Measurements from ENCODE around the gene NCKAP1.
"Not testable (repeated sequence)": the region's sequence is repeated elsewhere in the genome, so short reads cannot be mapped to it uniquely, and the experiment has no call there.

The NCKAP1 gene

DNA sequence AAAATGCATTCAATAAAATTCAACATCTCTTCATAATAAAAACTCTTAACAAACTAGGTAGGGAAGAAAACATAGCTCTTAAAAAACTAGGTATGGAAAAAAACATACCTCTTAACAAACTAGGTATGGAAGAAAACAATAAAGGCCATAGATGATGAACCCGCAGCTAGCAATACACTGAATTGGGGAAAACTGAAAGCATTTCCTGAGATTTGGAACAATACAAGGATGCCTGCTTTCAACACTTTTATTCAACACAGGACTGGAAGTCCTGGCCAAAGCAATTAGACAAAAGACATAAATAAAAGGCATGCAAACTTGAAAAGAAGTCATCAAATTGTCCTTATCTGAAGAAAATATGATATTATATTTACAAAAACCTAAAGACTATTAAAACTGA is 67.8 kb downstream of the NCKAP1 start:
- FAIRE-seq (no peak), DNase-seq (ENCODE audit: insufficient read length, low spot score) (no peak)
- no peak for TF ChIP-seq POLR2A (IDR thresholded peaks at IDR 0.05; ENCODE audit: low read depth, low read length)

DNA sequence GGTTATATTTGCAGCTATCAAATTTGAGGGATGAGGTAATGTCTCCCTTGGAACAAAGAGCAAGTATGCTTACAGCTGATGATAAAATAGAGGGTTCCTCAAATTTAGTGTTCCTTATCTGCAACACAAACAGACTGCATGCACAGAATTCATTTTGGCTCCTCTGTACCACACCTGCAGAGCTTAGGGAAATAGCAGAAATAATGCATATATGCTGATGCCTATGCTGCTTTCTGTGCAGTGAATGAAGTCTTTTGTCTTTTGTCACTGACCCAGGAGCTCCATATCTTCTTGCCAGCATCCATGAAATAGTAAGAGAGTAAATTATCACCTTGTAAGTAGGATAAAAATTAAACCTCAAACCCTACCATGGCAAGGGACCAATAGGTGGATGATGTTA is 69.8 kb downstream of the NCKAP1 start:
- DNase-seq (ENCODE audit: insufficient read length, low spot score) (no peak), FAIRE-seq (no peak)
- no peak for TF ChIP-seq POLR2A (IDR thresholded peaks at IDR 0.05; ENCODE audit: low read depth, low read length)

- DNase-seq (ENCODE audit: insufficient read length, low spot score); FAIRE-seq: not testable (repeated sequence)
Measured at GRCh38 chr2:182966356-182966755, 71.9 kb downstream of the NCKAP1 start.

GRCh38 chr2:182962641-182963040 is 75.6 kb downstream of the NCKAP1 start:
- DNase-seq (ENCODE audit: insufficient read length, low spot score), result no peak
- TF ChIP-seq POLR2A (IDR thresholded peaks at IDR 0.05; ENCODE audit: low read depth, low read length), result no peak
- no peak for FAIRE-seq

DNA sequence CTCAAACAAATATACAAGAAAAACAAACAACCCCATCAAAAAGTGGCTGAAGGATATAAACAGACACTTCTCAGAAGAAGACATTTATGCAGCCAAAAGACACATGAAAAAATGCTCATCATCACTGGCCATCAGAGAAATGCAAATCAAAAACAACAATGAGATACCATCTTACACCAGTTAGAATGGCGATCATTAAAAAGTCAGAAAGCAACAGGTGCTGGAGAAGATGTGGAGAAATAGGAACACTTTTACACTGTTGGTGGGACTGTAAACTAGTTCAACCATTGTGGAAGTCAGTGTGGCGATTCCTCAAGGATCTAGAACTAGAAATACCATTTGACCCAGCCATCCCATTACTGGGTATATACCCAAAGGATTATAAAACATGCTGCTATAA is 77.4 kb downstream of the NCKAP1 start:
- FAIRE-seq; DNase-seq (ENCODE audit: insufficient read length, low spot score): not testable (repeated sequence)

- no peak for TF ChIP-seq POLR2A (IDR thresholded peaks at IDR 0.05; ENCODE audit: low read depth, low read length)
- DNase-seq (ENCODE audit: insufficient read length, low spot score) (no peak), FAIRE-seq (peak; percentile 11)
Measured at GRCh38 chr2:182954789-182955188, 83.5 kb downstream of the NCKAP1 start.

DNA sequence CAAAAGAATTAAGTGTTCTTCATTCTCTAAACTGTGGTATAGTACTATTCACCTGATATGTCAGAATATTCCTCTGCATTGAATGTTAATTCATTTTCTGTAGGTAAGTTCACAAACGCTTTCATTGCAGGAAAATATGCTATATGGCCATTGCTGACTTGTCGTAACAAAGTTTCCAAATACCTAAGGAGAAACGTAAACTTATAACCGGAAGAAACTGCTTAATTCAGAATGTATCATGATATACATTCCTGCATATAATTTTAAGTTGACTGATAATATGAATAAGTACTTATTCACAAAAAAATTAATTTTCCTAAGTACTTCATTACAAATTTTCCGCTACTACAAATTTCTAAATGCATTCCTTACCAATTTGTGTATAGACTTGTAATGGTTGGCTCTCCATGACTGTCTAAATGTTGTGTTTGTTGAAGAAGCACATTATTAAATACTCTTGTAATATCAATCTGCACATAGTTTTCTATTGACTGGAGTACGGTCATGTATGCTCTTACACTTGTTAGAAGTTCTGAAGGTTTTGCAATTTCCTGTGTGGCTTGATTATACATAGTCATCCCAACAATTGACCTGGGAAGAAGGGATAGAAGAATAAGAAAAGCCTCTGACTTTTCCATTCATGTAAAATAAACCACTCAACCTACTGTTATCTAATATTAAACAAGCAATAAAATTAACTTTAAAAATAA is 85.4 kb downstream of the NCKAP1 start:
- DNase-seq (ENCODE audit: insufficient read length, low spot score) (no peak), FAIRE-seq (no peak)
- TF ChIP-seq POLR2A (IDR thresholded peaks at IDR 0.05; ENCODE audit: low read depth, low read length), result no peak

DNA sequence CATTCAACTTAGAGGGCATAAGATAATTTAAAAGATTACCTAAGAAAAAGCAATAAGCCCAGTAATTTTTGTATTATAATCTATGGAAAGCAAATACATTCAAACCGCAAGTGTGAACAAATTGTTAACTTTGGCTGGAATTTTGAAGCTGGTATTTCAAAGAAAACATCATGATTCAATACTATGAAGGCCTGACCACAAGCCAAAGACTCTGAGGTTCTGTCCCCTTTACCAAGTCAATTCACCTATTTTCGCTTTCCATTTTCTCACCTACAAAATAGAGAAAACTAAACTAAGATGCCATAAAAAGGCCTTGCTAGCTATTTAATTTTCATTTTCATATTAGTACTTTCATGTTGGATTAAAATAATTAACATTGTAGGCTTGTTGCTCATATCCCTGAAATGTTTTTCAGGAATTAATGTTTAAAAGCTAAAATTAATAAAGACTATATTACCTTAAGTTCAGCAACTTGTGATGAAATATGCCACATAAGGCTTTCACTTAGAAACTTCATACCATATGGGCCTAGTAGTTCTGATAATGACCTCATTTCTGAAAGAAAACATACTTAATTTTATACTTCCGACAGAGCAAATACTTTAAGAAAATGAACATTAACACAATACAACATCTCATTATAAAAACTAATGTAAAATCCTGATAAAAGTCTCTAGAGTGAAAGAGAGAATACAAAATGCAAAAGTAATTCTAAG is 86.2 kb downstream of the NCKAP1 start:
- FAIRE-seq (no peak), DNase-seq (ENCODE audit: insufficient read length, low spot score) (no peak)
- TF ChIP-seq POLR2A (IDR thresholded peaks at IDR 0.05; ENCODE audit: low read depth, low read length), result no peak

- DNase-seq (ENCODE audit: insufficient read length, low spot score), result no peak
- TF ChIP-seq POLR2A (IDR thresholded peaks at IDR 0.05; ENCODE audit: low read depth, low read length), result no peak
- FAIRE-seq, result no peak
Measured at GRCh38 chr2:182950546-182950945, 87.7 kb downstream of the NCKAP1 start.

DNA sequence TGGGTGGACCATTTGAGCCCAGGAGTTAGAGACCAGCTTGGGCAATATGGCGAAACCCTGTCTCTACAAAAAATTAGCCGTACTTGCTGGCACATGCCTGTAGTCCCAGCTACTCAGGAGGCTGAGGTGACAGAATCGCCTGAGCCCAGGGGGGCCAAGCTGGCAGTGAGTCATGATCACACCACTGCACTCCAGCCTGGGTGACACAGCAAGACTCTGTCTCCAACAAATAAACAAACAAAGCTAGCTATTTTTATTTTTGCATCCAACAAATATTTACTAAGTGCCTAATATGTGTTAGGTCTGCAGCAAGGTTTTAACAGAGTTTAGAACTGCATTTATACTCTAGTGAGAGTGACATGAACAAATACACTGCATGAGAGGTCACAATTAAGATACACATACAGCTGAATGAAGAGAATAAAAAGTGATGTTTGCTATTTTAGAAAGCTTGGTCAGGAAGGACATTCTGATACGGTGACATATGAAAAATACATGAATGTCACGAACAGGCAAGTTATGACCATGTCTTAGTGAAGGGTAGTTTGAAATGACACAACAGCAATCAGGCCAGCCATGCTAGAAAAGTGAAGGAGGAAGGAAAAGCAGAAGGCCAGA is 88.6 kb downstream of the NCKAP1 start:
- TF ChIP-seq POLR2A (IDR thresholded peaks at IDR 0.05; ENCODE audit: low read depth, low read length), result no peak
- no peak for DNase-seq (ENCODE audit: insufficient read length, low spot score)
- peak; percentile 83 for FAIRE-seq

DNA sequence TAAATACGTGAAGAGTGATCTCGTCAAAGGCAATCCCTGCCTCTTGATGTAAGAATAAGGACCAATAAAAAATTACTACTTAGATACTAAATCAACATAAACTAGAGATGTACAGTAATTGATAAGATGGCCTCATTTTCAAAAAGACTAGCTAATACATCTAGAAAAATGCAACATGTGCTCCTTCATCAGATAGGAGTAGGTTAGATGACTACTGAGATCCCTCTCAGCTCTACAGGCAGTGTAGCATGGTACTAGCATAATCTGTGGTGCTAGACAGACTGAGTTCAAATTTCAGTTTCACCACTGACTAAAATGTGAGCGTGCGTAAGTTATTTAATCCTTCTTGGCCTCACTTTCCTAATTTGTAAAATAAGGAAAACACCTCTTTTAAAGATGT is 89.2 kb downstream of the NCKAP1 start:
- FAIRE-seq (no peak), DNase-seq (ENCODE audit: insufficient read length, low spot score) (no peak)
- no peak for TF ChIP-seq POLR2A (IDR thresholded peaks at IDR 0.05; ENCODE audit: low read depth, low read length)

- DNase-seq (ENCODE audit: insufficient read length, low spot score) (no peak), FAIRE-seq (peak; percentile 89)
- no peak for TF ChIP-seq POLR2A (IDR thresholded peaks at IDR 0.05; ENCODE audit: low read depth, low read length)
Measured at GRCh38 chr2:182946958-182947369, 91.3 kb downstream of the NCKAP1 start.

DNA sequence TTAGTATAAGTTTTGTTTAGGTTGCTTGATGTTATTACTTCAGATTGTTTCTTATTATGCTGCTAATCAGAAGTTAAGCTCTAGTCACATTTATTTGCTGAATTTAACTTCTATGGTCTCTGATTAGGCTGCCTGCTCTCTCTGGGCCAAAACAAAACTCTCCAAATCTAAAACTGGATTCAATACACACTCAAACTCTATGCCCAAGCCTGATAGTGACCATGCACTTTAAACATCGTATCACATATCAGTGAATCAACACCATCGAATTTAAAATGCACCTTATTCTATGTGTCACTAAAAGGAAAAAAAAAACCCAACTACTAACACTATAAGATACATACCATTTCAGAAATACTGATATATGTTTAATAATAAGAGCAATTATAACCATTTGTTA is 94.9 kb downstream of the NCKAP1 start:
- no peak for TF ChIP-seq POLR2A (IDR thresholded peaks at IDR 0.05; ENCODE audit: low read depth, low read length)
- DNase-seq (ENCODE audit: insufficient read length, low spot score), result no peak
- no peak for FAIRE-seq

- TF ChIP-seq POLR2A (IDR thresholded peaks at IDR 0.05; ENCODE audit: low read depth, low read length), result no peak
- DNase-seq (ENCODE audit: insufficient read length, low spot score), result no peak
- no peak for FAIRE-seq
Measured at GRCh38 chr2:182942756-182943155, 95.5 kb downstream of the NCKAP1 start.

DNA sequence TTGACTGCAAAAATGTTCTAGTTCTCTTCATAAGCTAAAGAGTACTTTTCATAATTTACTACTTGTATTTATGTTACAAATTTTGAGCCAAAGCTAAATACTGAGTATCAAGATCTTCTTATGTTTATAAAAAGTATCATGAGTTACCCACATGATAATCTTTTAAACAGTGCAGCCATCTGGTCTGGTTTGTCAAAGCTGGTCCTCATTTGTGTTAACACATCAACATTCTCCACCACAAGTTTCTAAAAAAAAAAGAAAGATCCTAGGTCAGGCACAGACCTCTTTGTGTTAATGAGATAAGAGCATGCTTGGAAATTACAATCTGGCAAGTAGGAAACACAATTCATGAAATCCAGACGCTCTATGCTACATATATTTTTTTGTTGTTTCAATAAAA is 96.3 kb downstream of the NCKAP1 start:
- FAIRE-seq (no peak), DNase-seq (ENCODE audit: insufficient read length, low spot score) (no peak)
- no peak for TF ChIP-seq POLR2A (IDR thresholded peaks at IDR 0.05; ENCODE audit: low read depth, low read length)
